NCI-H446 (cell line): ENCODE data around the gene CDK5RAP2.
A peak's percentile ranks its signal among the peaks of the same experiment; 100 is the strongest.

ENCODE experiments used
- DNase-seq, 2 experiments: peaks; one replicate each; lab custom pipeline; 2025; lab: John Stamatoyannopoulos, UW

The CDK5RAP2 gene

GRCh38 chr9:120383611-120383998 lies 196.4 kb downstream of the CDK5RAP2 start:
- no peak for DNase-seq

- DNase-seq: no peak
These were observed 197.5 kb downstream of the CDK5RAP2 start for GRCh38 chr9:120382453-120382852.

GRCh38 chr9:120381839-120382238 lies 198.1 kb downstream of the CDK5RAP2 start:
- no peak for DNase-seq

GRCh38 chr9:120379611-120380010 lies 200.4 kb downstream of the CDK5RAP2 start:
- DNase-seq: no peak

- no peak for DNase-seq
These were observed 201.3 kb downstream of the CDK5RAP2 start for GRCh38 chr9:120378680-120379079.

- no peak for DNase-seq
These were observed 202.5 kb downstream of the CDK5RAP2 start for GRCh38 chr9:120377268-120378159.

GRCh38 chr9:120376101-120376500 lies 203.9 kb downstream of the CDK5RAP2 start:
- DNase-seq: no peak

GRCh38 chr9:120375316-120375715 lies 204.7 kb downstream of the CDK5RAP2 start:
- no peak for DNase-seq

GRCh38 chr9:120374817-120375216 lies 205.2 kb downstream of the CDK5RAP2 start:
- DNase-seq: no peak

- no peak for DNase-seq
These were observed 205.7 kb downstream of the CDK5RAP2 start for GRCh38 chr9:120374239-120374638.

- no peak for DNase-seq
These were observed 207.9 kb downstream of the CDK5RAP2 start for GRCh38 chr9:120372040-120372439.

GRCh38 chr9:120369608-120370220 lies 210.3 kb downstream of the CDK5RAP2 start:
- no peak for DNase-seq

GRCh38 chr9:120368799-120369198 lies 211.2 kb downstream of the CDK5RAP2 start:
- DNase-seq: no peak

- peak in 1 of 2 experiments; percentile 21 for DNase-seq
These were observed 213.3 kb downstream of the CDK5RAP2 start for GRCh38 chr9:120366644-120367019.

- DNase-seq: no peak
These were observed 214.6 kb downstream of the CDK5RAP2 start for GRCh38 chr9:120365386-120365785.

- DNase-seq: no peak
These were observed 216.3 kb downstream of the CDK5RAP2 start for GRCh38 chr9:120363697-120364096.

GRCh38 chr9:120362446-120362845 lies 217.5 kb downstream of the CDK5RAP2 start:
- DNase-seq: no peak

GRCh38 chr9:120361551-120361950 lies 218.4 kb downstream of the CDK5RAP2 start:
- no peak for DNase-seq

- no peak for DNase-seq
These were observed 219.5 kb downstream of the CDK5RAP2 start for GRCh38 chr9:120360510-120360909.

- DNase-seq: no peak
These were observed 219.9 kb downstream of the CDK5RAP2 start for GRCh38 chr9:120360046-120360445.

- no peak for DNase-seq
These were observed 221.1 kb downstream of the CDK5RAP2 start for GRCh38 chr9:120358877-120359276.

- no peak for DNase-seq
These were observed 226.5 kb downstream of the CDK5RAP2 start for GRCh38 chr9:120353506-120353905.

- DNase-seq: no peak
These were observed 228.9 kb downstream of the CDK5RAP2 start for GRCh38 chr9:120351106-120351505.
